Stimulated activated CD8-positive, alpha-beta memory T cell treated with anti-CD3 and anti-CD28 coated beads, Interleukin-15, amount 100 ng/mL, for 4 hours (primary cell): ENCODE results near the gene IL33.
"Not testable (repeated sequence)": the region's sequence is repeated elsewhere in the genome, so short reads cannot be mapped to it uniquely, and the experiment has no call there.

Source experiments
- DNase-seq, 2 donors: peaks; one replicate each; pipeline ENCODE4 v3.0.0-alpha.2; 2020; ENCODE audit warnings: low read depth in 2 of 2

Gene IL33

GRCh38 chr9:6215562-6215961 lies at the start of gene IL33:
Gene IL33 (plus strand): TSS chr9:6215807. CDS start chr9:6241695, 25,888 bp downstream.
- DNase-seq = no peak

GRCh38 chr9:6171667-6172066 lies 43.9 kb upstream of the IL33 start:
- no peak for DNase-seq

- DNase-seq = no peak
Measured at GRCh38 chr9:6173914-6174313, 41.7 kb upstream of the IL33 start.

GRCh38 chr9:6182549-6183226 lies 32.9 kb upstream of the IL33 start:
- DNase-seq = not testable (repeated sequence)

GRCh38 chr9:6183227-6183551 lies 32.4 kb upstream of the IL33 start:
- DNase-seq = no peak

- DNase-seq = no peak
Measured at GRCh38 chr9:6183627-6184026, 32.0 kb upstream of the IL33 start.

GRCh38 chr9:6184749-6185645 lies 30.6 kb upstream of the IL33 start:
- DNase-seq = no peak

GRCh38 chr9:6186691-6187090 lies 28.9 kb upstream of the IL33 start:
- DNase-seq = no peak

- no peak for DNase-seq
Measured at GRCh38 chr9:6187272-6187671, 28.3 kb upstream of the IL33 start.

GRCh38 chr9:6188466-6188865 lies 27.1 kb upstream of the IL33 start:
- no peak for DNase-seq

GRCh38 chr9:6188906-6189305 lies 26.7 kb upstream of the IL33 start:
- no peak for DNase-seq

- DNase-seq = no peak
Measured at GRCh38 chr9:6194934-6195333, 20.7 kb upstream of the IL33 start.

GRCh38 chr9:6195714-6196360 lies 19.8 kb upstream of the IL33 start:
- DNase-seq = no peak

GRCh38 chr9:6197330-6197729 lies 18.3 kb upstream of the IL33 start:
- DNase-seq = no peak

GRCh38 chr9:6198251-6198650 lies 17.4 kb upstream of the IL33 start:
- no peak for DNase-seq

- no peak for DNase-seq
Measured at GRCh38 chr9:6199596-6199995, 16.0 kb upstream of the IL33 start.

GRCh38 chr9:6200761-6201160 lies 14.8 kb upstream of the IL33 start:
- DNase-seq = no peak

- DNase-seq = no peak
Measured at GRCh38 chr9:6209966-6210365, 5.6 kb upstream of the IL33 start.

GRCh38 chr9:6212722-6213375 lies 2.8 kb upstream of the IL33 start:
- no peak for DNase-seq

GRCh38 chr9:6214434-6214833 lies 1.2 kb upstream of the IL33 start:
- DNase-seq = no peak

GRCh38 chr9:6214903-6215302 lies 704 bp upstream of the IL33 start:
- no peak for DNase-seq

- DNase-seq = no peak
Measured at GRCh38 chr9:6216002-6216401, 395 bp downstream of the IL33 start.
